CD4-positive, alpha-beta T cell treated with Interleukin-2 at 100 ng/mL for 4 hours (primary cell): Measurements from ENCODE around the gene YRDC.
"Not testable (repeated sequence)": the region's sequence is repeated elsewhere in the genome, so short reads cannot be mapped to it uniquely, and the experiment has no call there.

Experiments
- DNase-seq: peaks from one replicate; pipeline ENCODE4 v3.0.0-alpha.2; 2020; ENCODE audit warnings: low spot score

Gene YRDC

GRCh38 chr1:37771440-37771839, 36.6 kb downstream of the YRDC start:
- not testable (repeated sequence) for DNase-seq

- no peak for DNase-seq
Measured at GRCh38 chr1:37767488-37767887, 40.5 kb downstream of the YRDC start.

DNA sequence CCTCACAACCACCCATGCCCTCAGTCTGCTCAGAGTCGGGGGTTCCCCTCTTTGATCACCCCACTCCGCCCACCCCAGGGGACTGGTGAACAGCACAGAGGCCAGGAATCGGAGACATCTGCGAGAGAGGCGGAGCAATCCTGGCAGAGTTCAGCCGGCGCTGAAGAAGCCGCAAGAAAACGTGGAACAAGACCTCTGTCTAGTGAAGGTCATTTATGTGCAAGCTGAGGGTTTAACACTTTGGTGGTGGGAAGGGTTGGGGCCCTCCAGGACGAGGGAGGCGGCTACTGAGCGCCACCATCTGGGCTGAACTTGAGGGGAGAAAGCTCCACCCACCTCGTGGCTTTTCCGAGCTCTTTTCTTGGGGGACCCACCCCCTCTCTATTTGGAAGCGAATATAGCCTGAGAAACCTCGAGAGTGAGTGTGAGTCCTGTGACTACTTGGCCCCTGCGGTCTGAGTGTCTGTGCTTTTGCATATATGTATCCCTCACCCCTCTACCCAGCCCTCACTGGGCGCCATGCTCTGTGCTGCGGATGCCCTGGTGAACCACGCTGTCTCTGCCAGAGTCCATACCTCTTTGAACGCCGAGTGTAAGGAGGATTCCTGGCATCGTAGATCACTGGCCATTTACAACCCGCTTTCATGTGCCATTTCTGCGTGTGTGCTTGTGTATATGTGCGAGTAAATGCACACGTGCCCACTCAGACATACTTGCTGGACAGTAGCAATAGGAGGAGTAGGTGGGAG, 41.9 kb downstream of the YRDC start:
- DNase-seq = no peak

DNA sequence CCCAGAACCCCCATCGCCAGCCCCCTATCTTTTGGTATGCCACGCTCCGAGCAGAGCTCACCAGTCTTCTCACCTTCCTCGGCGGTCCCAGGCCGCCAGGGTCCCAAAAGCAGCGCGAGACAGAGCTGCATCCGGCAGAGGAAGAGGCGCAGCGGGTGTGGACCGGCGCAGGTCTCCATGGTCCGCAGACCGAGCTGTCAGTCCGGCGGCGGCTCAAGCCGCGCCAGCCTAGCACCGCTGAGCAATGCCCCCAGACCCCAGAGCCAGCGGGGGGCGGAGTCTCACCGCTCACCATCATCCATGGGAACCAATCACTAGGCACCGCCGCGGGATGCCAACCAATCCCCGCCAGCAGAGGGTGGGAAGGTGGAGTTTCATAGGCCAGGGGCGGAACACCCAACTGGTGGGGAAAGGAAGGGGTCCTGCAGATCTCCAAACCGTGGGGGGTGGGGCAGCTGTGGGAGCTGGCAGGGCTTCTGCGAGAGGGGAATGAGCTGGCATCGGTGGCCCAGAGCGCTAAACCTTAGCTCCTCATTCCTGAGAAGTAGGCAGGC, 43.0 kb downstream of the YRDC start, which contains the start of gene EPHA10:
Gene EPHA10, minus strand, starts transcription at position 233 of the 554 bp plus-strand sequence. Its CDS starts 54 bp downstream, at position 179.
- DNase-seq = no peak

- no peak for DNase-seq
Measured at GRCh38 chr1:37764414-37764825, 43.6 kb downstream of the YRDC start.

GRCh38 chr1:37763791-37764413, 44.1 kb downstream of the YRDC start:
- DNase-seq = no peak

- DNase-seq = no peak
Measured at GRCh38 chr1:37762516-37762915, 45.5 kb downstream of the YRDC start.

GRCh38 chr1:37761416-37762095, 46.5 kb downstream of the YRDC start:
- no peak for DNase-seq

DNA sequence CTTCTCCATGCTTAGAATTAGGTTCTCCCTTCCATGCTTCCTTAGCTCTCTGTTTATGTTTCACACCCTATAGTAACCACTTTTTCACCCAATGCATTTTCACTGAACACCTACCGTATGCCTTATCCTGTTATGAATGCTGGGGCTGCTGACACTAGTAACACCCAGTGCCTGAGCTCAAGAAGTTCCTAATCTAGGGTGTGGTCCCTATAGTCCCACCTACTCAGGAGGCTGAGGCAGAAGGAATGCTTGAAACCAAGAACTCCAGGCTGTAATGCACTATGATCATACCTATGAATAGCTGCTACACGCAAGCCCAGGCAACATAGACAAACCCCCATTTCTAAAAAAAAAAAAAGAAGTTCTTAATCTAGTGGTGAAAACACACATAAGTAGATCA, 48.6 kb downstream of the YRDC start:
- DNase-seq = no peak

- no peak for DNase-seq
Measured at GRCh38 chr1:37755951-37756560, 52.0 kb downstream of the YRDC start.

GRCh38 chr1:37755290-37755689, 52.7 kb downstream of the YRDC start:
- DNase-seq = no peak

DNA sequence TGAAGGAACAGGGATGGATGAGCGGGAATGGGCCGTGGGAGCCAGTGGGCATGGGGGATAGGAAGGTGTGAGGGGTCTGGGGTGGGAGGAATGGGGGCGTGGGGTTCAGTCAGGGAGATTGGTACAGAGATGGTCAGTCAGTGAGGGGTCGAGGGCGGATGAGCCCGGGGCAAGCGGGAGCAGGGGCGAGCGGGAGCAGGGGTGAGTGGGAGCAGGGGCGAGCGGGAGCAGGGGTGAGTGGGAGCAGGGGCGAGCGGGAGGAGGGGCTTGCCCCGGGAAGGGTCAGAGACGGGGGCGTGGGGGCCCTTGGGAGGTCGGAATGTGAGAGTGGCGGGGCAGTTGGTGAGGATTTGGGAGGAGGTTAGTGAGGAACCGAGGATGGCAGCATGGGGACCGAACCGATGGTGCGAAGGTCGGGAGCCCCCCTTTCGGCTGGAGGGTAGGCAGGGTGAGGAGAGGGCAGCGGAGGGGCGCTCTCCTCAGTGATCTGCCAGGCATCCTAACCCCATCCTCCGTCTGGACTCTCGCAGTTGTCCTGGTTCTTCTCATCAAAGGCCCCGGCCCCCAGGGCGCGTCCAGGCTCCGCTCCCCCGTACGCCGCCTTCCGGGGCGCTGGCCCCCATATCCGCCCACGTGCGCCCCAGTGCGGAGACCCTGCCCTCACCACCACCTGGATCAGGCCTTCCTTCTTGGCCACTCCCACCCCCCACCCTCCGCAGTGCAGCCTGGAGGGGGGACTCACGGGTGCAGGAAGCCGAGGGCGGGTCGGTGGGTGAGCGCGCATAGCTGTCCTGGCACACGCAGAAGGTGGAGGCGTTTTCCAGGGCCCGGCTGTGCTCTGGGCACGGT, 54.3 kb downstream of the YRDC start:
- DNase-seq = no peak
